Prostate gland (tissue), 2 donors: ENCODE results near the gene FBXO30.

ENCODE experiments used
- CTCF ChIP-seq, 4 experiments: fragments of 200-600 bp in 2 of 4; fragments of 450-650 bp in 2 of 4; sonication (generic) in 2 of 4; IDR thresholded peaks; 1 replicate in 3 of 4; 2 replicates in 1 of 4; pipeline ENCODE4 v1.5.1; 2016 to 2019; ENCODE audit warnings: antibody characterized with exemption in 4 of 4, mild to moderate bottlenecking in 2 of 4, moderate library complexity in 2 of 4
- POLR2AphosphoS5 ChIP-seq: sonication (generic); formaldehyde crosslinking; IDR thresholded peaks from one replicate; pipeline ENCODE4 v1.6.1; 2017; ENCODE audit warnings: antibody characterized with exemption

- TF ChIP-seq CTCF (IDR thresholded peaks at IDR 0.05) (no peak), POLR2AphosphoS5 (no peak)
Measured at GRCh38 chr6:145749632-145750031, 65.0 kb downstream of the FBXO30 start.
